ENCODE results near the gene MYO5B. TPM values are rescaled to one million over a fixed set of nuclear protein-coding genes. Genes with fewer than 3 reads are reported as not detected.

MYO5B gene
- total and polyA plus RNA-seq, 9 of the 15 experiments (the other 6 are each of a cell fraction or from before 2014, with no cell fraction given) = 0.07 to 0.42 (median 0.28) TPM

DNA sequence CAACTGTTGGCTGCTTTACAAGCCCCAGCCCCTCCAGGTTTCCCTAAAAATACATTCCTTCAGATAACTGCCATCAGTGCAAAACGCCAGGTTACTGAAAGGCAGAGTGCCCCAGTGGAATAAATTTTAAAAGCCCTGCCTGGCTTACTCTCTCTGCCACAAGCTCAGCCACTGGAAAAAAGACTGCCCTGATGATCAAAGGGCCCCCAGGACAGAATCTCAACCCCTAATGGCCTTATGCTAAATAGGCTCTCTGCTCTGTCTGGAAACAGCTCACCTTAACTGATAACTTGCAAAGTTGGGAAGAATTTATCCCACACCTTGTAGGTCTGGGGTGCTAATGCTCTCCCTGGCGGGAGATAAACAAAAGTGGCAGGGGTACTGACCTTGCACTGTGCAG, 37.5 kb upstream of the MYO5B start (continued):
- TF ChIP-seq, protein P1, sequence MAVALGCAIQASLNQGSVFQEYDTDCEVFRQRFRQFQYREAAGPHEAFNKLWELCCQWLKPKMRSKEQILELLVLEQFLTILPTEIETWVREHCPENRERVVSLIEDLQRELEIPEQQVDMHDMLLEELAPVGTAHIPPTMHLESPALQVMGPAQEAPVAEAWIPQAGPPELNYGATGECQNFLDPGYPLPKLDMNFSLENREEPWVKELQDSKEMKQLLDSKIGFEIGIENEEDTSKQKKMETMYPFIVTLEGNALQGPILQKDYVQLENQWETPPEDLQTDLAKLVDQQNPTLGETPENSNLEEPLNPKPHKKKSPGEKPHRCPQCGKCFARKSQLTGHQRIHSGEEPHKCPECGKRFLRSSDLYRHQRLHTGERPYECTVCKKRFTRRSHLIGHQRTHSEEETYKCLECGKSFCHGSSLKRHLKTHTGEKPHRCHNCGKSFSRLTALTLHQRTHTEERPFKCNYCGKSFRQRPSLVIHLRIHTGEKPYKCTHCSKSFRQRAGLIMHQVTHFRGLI (CRISPR knock-in tag; IDR thresholded peaks at IDR 0.05) = no peak
- no peak for TF ChIP-seq ZNF239 (CRISPR knock-in tag; IDR thresholded peaks at IDR 0.05)
- no peak for TF ChIP-seq TCF15 (CRISPR knock-in tag; IDR thresholded peaks at IDR 0.05)
- TF ChIP-seq SIRT6 (IDR thresholded peaks at IDR 0.05; ENCODE audit: low read depth, low read length) = no peak
- TF ChIP-seq PTRF (tag; IDR thresholded peaks at IDR 0.05) = no peak
- TF ChIP-seq ESRRB (CRISPR knock-in tag; IDR thresholded peaks at IDR 0.05; ENCODE audit: borderline replicate concordance) = no peak
- no peak for TF ChIP-seq SMARCC2 (IDR thresholded peaks at IDR 0.05; ENCODE audit: low read depth)
- TF ChIP-seq RNF2 (IDR thresholded peaks at IDR 0.05) = no peak
- TF ChIP-seq ELK3 (CRISPR knock-in tag; IDR thresholded peaks at IDR 0.05) = no peak

GRCh38 chr18:50231621-50232020, 36.7 kb upstream of the MYO5B start:
- BruUV-seq (replicated peaks) = no TSS peak
- in situ Hi-C loops (cut with MboI) = no loop called here
- DNase-seq (ENCODE audit: extremely low read depth in 1 of 4, low spot score in 3 of 4) (no peak), ATAC-seq (no peak), FAIRE-seq (no peak)
- 31% methylated on average over 4 of the region's 4 CpGs for WGBS (ENCODE audit: insufficient coverage, low coverage, missing lambda C conversion rate)
- no peaks in the 10 kb centered on the region for H3K27me3 ChIP-seq (ENCODE audit: control insufficient read depth in 2 of 2, insufficient read depth in 2 of 2, low read length in 2 of 2)
- intact Hi-C loops (cut with micrococcal nuclease) = no loop called here
- ChIA-PET POLR2A (interaction anchor here (0.9 kb wide), 1 partner anchor 29 kb away, joined by 3 read pairs; no protein-coding TSS in a partner anchor), CTCF (ENCODE audit: low intra/inter-chr PET ratio) (no interaction called here)
- H3K9me1 ChIP-seq (ENCODE audit: control insufficient read depth, insufficient read depth, low read length) = no peaks in the 10 kb centered on the region
- H3K36me3 ChIP-seq (ENCODE audit: control insufficient read depth, insufficient read depth, low read length) = no peaks in the 10 kb centered on the region
- H3K79me2 ChIP-seq (ENCODE audit: control insufficient read depth, insufficient read depth, low read length) = no peaks in the 10 kb centered on the region
- H3K4me1 ChIP-seq (replicated peaks in 1 of 2; ENCODE audit: control insufficient read depth in 2 of 2, insufficient read depth in 2 of 2, low read length in 2 of 2) = no peaks in the 10 kb centered on the region
- H2AFZ ChIP-seq (ENCODE audit: low read depth, low read length) = no peak overlapping the region
- no peak overlapping the region for H3K4me2 ChIP-seq (ENCODE audit: insufficient read depth, low read length)
- no peaks in the 10 kb centered on the region for H4K20me1 ChIP-seq (replicated peaks; ENCODE audit: control insufficient read depth, insufficient read depth, low read length)
- no peak overlapping the region for H3K4me3 ChIP-seq
- H3K9me3 ChIP-seq (replicated peaks; ENCODE audit: control insufficient read depth, insufficient read depth, low read depth, low read length) = no peaks in the 10 kb centered on the region
- no peak overlapping the region for H3K9ac ChIP-seq (ENCODE audit: insufficient read depth in 1 of 2, low read depth in 2 of 2, low read length in 2 of 2)
- H3K27ac ChIP-seq (ENCODE audit: extremely low read depth, low read depth, low read length) = no peak overlapping the region
- no peak for TF ChIP-seq ELF2 (CRISPR knock-in tag; IDR thresholded peaks at IDR 0.05)
- no peak for TF ChIP-seq MEF2A (IDR thresholded peaks at IDR 0.05; ENCODE audit: control insufficient read depth, low read depth, low read length)
- TF ChIP-seq DIDO1 (tag; IDR thresholded peaks at IDR 0.05; ENCODE audit: low read depth) = no peak
- no peak for TF ChIP-seq TFAM (CRISPR knock-in tag; conservative IDR thresholded peaks at IDR 0.05)
- no peak for TF ChIP-seq ARID1B (IDR thresholded peaks at IDR 0.05)
- no peak for TF ChIP-seq TEAD4 (IDR thresholded peaks at IDR 0.05; ENCODE audit: low read length)
- TF ChIP-seq TEAD4 (CRISPR knock-in tag; IDR thresholded peaks at IDR 0.05; ENCODE audit: borderline replicate concordance) = no peak
- TF ChIP-seq ZBTB49 (CRISPR knock-in tag; IDR thresholded peaks at IDR 0.05; ENCODE audit: borderline replicate concordance) = no peak
- TF ChIP-seq BRCA1 (IDR thresholded peaks at IDR 0.05) = no peak
- no peak for TF ChIP-seq BRCA1 (CRISPR knock-in tag; IDR thresholded peaks at IDR 0.05)
